Panc1 (cell line): Measurements from ENCODE around the gene BTNL3. TPM values are rescaled to one million over a fixed set of nuclear protein-coding genes. Genes with fewer than 3 reads are reported as not detected.
"Not testable (repeated sequence)": the region's sequence is repeated elsewhere in the genome, so short reads cannot be mapped to it uniquely, and the experiment has no call there.

Experiments
- ATAC-seq: fragments of 200-7000 bp; cut with Tn5 transposase; 2 replicates; pipeline ENCODE4 v1.9.1; 2020; ENCODE audit warnings: mild to moderate bottlenecking, moderate library complexity
- BruUV-seq: library from RNA; stranded (reverse); fragments of 400-500 nt; replicated peaks from 2 replicates; lab custom pipeline; 2021; lab: Mats Ljungman, UMichigan
- CTCF ChIA-PET: fragments of 300-600 bp; sonication (Branson Sonifier 250); formaldehyde crosslinking; loops from one replicate; lab custom pipeline; 2022; ENCODE audit warnings: antibody characterized with exemption; lab: Charles Lee
- POLR2A ChIA-PET: fragments of 300-600 bp; sonication (Branson Sonifier 250); formaldehyde crosslinking; loops from one replicate; lab custom pipeline; 2022; ENCODE audit warnings: antibody characterized with exemption; lab: Charles Lee
- DNase-seq: peaks from one replicate; pipeline ENCODE4 v3.0.0-alpha.2; 2010; ENCODE audit warnings: low read depth, low spot score
- H3K27ac ChIP-seq: 2 replicates; pipeline ENCODE4 v1.5.1; 2011; ENCODE audit warnings: mild to moderate bottlenecking, low read length, inconsistent platforms
- H3K27me3 ChIP-seq: fragments of 200-500 bp; sonication (Bioruptor generic); 2 replicates; pipeline ENCODE4 v1.6.0; 2014; ENCODE audit warnings: low read length, inconsistent platforms; ENCODE audit not compliant: control insufficient read depth, insufficient read depth
- H3K36me3 ChIP-seq: fragments of 200-500 bp; sonication (Bioruptor generic); 2 replicates; pipeline ENCODE4 v1.5.1; 2014; ENCODE audit warnings: inconsistent platforms, mild to moderate bottlenecking, low read length, moderate library complexity; ENCODE audit not compliant: control insufficient read depth, insufficient read depth
- H3K4me1 ChIP-seq: 2 replicates; pipeline ENCODE4 v1.5.1; 2011; ENCODE audit warnings: inconsistent platforms, mild to moderate bottlenecking, low read length, moderate library complexity; ENCODE audit not compliant: control insufficient read depth, insufficient read depth
- H3K4me3 ChIP-seq, 2 experiments: 2 replicates each; pipeline ENCODE4 v1.5.1; 2011 to 2012; ENCODE audit warnings: low read depth in 2 of 2, low read length in 2 of 2, mild to moderate bottlenecking in 2 of 2, inconsistent platforms in 1 of 2, moderate library complexity in 1 of 2
- H3K9me3 ChIP-seq: fragments of 200-500 bp; sonication (Bioruptor generic); 2 replicates; pipeline ENCODE4 v1.5.1; 2014; ENCODE audit warnings: low read depth, mild to moderate bottlenecking, inconsistent platforms, low read length, moderate library complexity; ENCODE audit not compliant: control insufficient read depth, insufficient read depth
- POLR2AphosphoS5 ChIP-seq: IDR thresholded peaks from 2 replicates; pipeline ENCODE4 v1.6.1; 2012; ENCODE audit warnings: mild to moderate bottlenecking, low read depth, low read length, moderate library complexity
- SIN3A ChIP-seq: IDR thresholded peaks from 2 replicates; pipeline ENCODE4 v1.6.1; 2012; ENCODE audit warnings: low read depth, mild to moderate bottlenecking, low read length, moderate library complexity, borderline replicate concordance; ENCODE audit not compliant: insufficient read depth
- TCF7L2 ChIP-seq: IDR thresholded peaks from 2 replicates; pipeline ENCODE4 v1.6.1; 2011; ENCODE audit warnings: mild to moderate bottlenecking, low read depth, low read length, inconsistent platforms
- in situ Hi-C: cut with HindIII; loops from 2 replicates; pipeline ENCODE4 v1.10.0; 2016; ENCODE audit warnings: low sequenced_read_pairs, low pct_unique_long_range_greater_than_20kb
- intact Hi-C: fragments of 100-400 bp; cut with micrococcal nuclease; formaldehyde crosslinking; loops from one replicate; pipeline ENCODE4 v1.10.0; 2022; ENCODE audit not compliant: unreplicated experiment
- total RNA-seq: library from RNA; stranded (reverse); gene quantifications from one replicate; pipeline ENCODE4 v1.2.1, GENCODE V29; 2021; ENCODE audit not compliant: unreplicated experiment
- TF ChIP-seq, protein P1 (sequence below): fragments of 450-650 bp; IDR thresholded peaks from 2 replicates; pipeline ENCODE4 v1.5.1; 2017; ENCODE audit warnings: mild to moderate bottlenecking
- TF ChIP-seq, protein P2 (sequence below), 2 experiments: IDR thresholded peaks; 2 replicates each; pipeline ENCODE4 v1.6.1; 2011 to 2012; ENCODE audit warnings: low read depth in 2 of 2, control low read depth in 1 of 2, low read length in 1 of 2, mild to moderate bottlenecking in 1 of 2, moderate library complexity in 1 of 2; ENCODE audit not compliant: insufficient read depth in 1 of 2

BTNL3 gene
- total RNA-seq, 1 experiment from 2014 or later = not detected

DNA sequence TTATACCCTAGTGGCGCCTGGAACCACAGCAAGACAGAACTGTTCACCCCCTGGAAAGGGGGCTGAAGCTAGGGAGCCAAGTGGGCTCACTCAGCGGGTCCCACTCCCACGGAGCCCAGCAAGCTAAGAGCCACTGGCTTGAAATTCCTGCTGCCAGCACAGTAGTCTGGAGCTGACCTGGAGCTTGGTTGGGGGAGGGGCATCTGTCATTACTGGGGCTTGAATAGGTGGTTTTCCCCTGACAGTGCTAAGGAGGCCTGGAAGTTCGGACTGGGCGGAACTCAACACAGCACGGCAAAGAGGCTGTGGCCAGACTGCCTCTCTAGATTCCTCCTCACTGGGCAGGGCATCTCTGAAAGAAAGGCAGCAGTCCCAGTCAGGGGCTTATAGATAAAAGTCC lies 19.5 kb downstream of the BTNL3 start:
- TF ChIP-seq TCF7L2 = no peak
- no peak for TF ChIP-seq POLR2AphosphoS5
- no peak for TF ChIP-seq SIN3A
- TF ChIP-seq, protein P1, sequence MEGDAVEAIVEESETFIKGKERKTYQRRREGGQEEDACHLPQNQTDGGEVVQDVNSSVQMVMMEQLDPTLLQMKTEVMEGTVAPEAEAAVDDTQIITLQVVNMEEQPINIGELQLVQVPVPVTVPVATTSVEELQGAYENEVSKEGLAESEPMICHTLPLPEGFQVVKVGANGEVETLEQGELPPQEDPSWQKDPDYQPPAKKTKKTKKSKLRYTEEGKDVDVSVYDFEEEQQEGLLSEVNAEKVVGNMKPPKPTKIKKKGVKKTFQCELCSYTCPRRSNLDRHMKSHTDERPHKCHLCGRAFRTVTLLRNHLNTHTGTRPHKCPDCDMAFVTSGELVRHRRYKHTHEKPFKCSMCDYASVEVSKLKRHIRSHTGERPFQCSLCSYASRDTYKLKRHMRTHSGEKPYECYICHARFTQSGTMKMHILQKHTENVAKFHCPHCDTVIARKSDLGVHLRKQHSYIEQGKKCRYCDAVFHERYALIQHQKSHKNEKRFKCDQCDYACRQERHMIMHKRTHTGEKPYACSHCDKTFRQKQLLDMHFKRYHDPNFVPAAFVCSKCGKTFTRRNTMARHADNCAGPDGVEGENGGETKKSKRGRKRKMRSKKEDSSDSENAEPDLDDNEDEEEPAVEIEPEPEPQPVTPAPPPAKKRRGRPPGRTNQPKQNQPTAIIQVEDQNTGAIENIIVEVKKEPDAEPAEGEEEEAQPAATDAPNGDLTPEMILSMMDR = no peak
- TF ChIP-seq, protein P2, sequence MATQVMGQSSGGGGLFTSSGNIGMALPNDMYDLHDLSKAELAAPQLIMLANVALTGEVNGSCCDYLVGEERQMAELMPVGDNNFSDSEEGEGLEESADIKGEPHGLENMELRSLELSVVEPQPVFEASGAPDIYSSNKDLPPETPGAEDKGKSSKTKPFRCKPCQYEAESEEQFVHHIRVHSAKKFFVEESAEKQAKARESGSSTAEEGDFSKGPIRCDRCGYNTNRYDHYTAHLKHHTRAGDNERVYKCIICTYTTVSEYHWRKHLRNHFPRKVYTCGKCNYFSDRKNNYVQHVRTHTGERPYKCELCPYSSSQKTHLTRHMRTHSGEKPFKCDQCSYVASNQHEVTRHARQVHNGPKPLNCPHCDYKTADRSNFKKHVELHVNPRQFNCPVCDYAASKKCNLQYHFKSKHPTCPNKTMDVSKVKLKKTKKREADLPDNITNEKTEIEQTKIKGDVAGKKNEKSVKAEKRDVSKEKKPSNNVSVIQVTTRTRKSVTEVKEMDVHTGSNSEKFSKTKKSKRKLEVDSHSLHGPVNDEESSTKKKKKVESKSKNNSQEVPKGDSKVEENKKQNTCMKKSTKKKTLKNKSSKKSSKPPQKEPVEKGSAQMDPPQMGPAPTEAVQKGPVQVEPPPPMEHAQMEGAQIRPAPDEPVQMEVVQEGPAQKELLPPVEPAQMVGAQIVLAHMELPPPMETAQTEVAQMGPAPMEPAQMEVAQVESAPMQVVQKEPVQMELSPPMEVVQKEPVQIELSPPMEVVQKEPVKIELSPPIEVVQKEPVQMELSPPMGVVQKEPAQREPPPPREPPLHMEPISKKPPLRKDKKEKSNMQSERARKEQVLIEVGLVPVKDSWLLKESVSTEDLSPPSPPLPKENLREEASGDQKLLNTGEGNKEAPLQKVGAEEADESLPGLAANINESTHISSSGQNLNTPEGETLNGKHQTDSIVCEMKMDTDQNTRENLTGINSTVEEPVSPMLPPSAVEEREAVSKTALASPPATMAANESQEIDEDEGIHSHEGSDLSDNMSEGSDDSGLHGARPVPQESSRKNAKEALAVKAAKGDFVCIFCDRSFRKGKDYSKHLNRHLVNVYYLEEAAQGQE (IDR thresholded peaks at IDR 0.05; ENCODE audit: insufficient read depth in 1 of 2, low read depth in 2 of 2, low read length in 1 of 2) = no peak
- Histone ChIP-seq H3K36me3 (no peaks in the 10 kb centered on the region), H3K27me3 (no peaks in the 10 kb centered on the region), H3K9me3 (no peaks in the 10 kb centered on the region), H3K4me3 (no peak overlapping the region), H3K27ac (no peak overlapping the region), H3K4me1 (no peaks in the 10 kb centered on the region)
- no peak for DNase-seq
- no peak for ATAC-seq
- intact Hi-C loops = no loop called here
- in situ Hi-C loops = no loop called here
- POLR2A ChIA-PET = no interaction called here
- CTCF ChIA-PET = no interaction called here
- no TSS peak for BruUV-seq

DNA sequence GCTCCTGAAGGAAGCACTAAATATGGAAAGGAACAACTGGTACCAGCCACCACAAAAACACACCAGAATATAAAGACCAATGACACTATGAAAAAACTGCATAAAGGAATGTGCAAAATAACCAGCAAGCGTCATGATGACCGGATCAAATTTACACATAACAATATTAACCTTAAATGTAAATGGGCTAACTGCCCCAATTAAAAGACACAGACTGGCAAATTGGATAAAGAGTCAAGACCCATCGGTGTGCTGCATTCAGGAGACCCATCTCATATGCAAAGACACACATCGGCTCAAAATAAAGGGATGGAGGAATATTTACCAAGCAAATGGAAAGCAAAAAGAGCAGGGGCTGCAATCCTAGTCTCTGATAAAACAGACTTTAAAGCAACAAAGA lies 21.4 kb downstream of the BTNL3 start:
- POLR2A ChIA-PET, BruUV-seq: not testable (repeated sequence)

DNA sequence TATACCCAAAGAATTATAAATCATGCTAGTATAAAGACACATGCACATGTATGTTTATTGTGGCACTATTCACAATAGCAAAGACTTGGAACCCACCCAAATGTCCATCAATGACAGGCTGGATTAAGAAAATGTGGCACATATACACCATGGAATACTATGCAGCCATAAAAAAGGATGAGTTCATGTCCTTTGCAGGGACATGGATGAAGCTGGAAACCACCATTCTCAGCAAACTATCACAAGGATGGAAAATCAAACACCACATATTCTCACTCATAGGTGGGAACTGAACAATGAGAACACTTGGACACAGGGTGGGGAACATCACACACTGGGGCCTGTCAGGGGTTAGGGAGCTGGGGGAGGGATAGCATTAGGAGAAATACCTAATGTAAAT lies 26.0 kb downstream of the BTNL3 start:
- CTCF ChIA-PET, BruUV-seq: not testable (repeated sequence)

More for the DNA sequence above, 21.4 kb downstream of the BTNL3 start:
- DNase-seq, in situ Hi-C loops, H3K4me3 ChIP-seq, intact Hi-C loops, H3K9me3 ChIP-seq, ATAC-seq, CTCF ChIA-PET, H3K27me3 ChIP-seq, H3K4me1 ChIP-seq, H3K36me3 ChIP-seq, H3K27ac ChIP-seq: not testable (repeated sequence)

DNA sequence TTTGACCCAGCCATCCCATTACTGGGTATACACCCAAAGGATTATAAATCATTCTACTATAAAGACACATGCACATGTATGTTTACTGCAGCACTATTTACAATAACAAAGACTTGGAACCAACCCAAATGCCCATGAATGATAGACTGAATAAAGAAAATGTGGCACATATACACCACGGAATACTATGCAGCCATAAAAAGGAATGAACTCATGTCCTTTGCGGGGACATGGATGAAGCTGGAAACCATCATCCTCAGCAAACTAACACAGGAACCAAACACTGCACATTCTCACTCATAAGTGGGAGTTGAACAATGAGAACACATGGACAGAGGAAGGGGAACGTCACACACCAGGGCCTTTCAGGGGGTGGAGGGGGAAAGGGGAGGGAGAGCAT lies 28.8 kb downstream of the BTNL3 start:
- in situ Hi-C loops, H3K9me3 ChIP-seq, BruUV-seq, H3K4me1 ChIP-seq, H3K4me3 ChIP-seq, H3K27ac ChIP-seq, POLR2A ChIA-PET, DNase-seq, intact Hi-C loops, H3K27me3 ChIP-seq, ATAC-seq, CTCF ChIA-PET, H3K36me3 ChIP-seq: not testable (repeated sequence)

More for the DNA sequence above, 26.0 kb downstream of the BTNL3 start:
- H3K27ac ChIP-seq, POLR2A ChIA-PET, H3K27me3 ChIP-seq, H3K36me3 ChIP-seq, intact Hi-C loops, H3K9me3 ChIP-seq, ATAC-seq, in situ Hi-C loops, DNase-seq, H3K4me1 ChIP-seq, H3K4me3 ChIP-seq: not testable (repeated sequence)
